HepG2 (cell line): ENCODE data around the gene DPP7. TPM values are rescaled to one million over a fixed set of nuclear protein-coding genes. Genes with fewer than 3 reads are reported as not detected.

ENCODE experiments used
- ARID2 ChIP-seq: sonication (generic); formaldehyde crosslinking; IDR thresholded peaks from 2 replicates; pipeline ENCODE4 v1.8.1; 2022; ENCODE audit warnings: mild to moderate bottlenecking, missing genetic modification reagents, borderline replicate concordance
- CHCHD3 ChIP-seq: sonication (generic); formaldehyde crosslinking; IDR thresholded peaks from 2 replicates; pipeline ENCODE4 v1.8.0; 2022; ENCODE audit warnings: mild to moderate bottlenecking, missing genetic modification reagents, moderate library complexity
- FOSL2 ChIP-seq: sonication (generic); formaldehyde crosslinking; IDR thresholded peaks from 2 replicates; pipeline ENCODE4 v1.4.0; 2020; ENCODE audit warnings: missing genetic modification reagents
- JDP2 ChIP-seq: sonication (generic); formaldehyde crosslinking; IDR thresholded peaks from 2 replicates; pipeline ENCODE4 v1.8.1; 2022; ENCODE audit warnings: missing genetic modification reagents, borderline replicate concordance
- NAIF1 ChIP-seq: sonication (generic); formaldehyde crosslinking; IDR thresholded peaks from 2 replicates; pipeline ENCODE4 v1.5.0; 2020; ENCODE audit warnings: mild to moderate bottlenecking, missing genetic modification reagents, borderline replicate concordance
- PAX8 ChIP-seq: sonication (generic); formaldehyde crosslinking; IDR thresholded peaks from 2 replicates; pipeline ENCODE4 v1.8.0; 2022; ENCODE audit warnings: mild to moderate bottlenecking, missing genetic modification reagents, borderline replicate concordance
- POLR2AphosphoS2 ChIP-seq: IDR thresholded peaks from 2 replicates; pipeline ENCODE4 v1.6.1; 2011; ENCODE audit warnings: low read depth, low read length, improper control_type of control experiment
- RBFOX2 ChIP-seq: fragments of 200-400 bp; formaldehyde crosslinking; IDR thresholded peaks from 2 replicates; pipeline ENCODE4 v1.6.1; 2017; ENCODE audit warnings: low read depth, mild to moderate bottlenecking, low read length
- RNF2 ChIP-seq: fragments of 450-650 bp; conservative IDR thresholded peaks from 2 replicates; pipeline ENCODE4 v1.6.1; 2016; ENCODE audit warnings: low read depth
- TBP ChIP-seq: sonication (generic); formaldehyde crosslinking; IDR thresholded peaks from 2 replicates; pipeline ENCODE4 v1.5.0; 2020; ENCODE audit warnings: missing genetic modification reagents
- TP53 ChIP-seq: sonication (generic); formaldehyde crosslinking; conservative IDR thresholded peaks from 2 replicates; pipeline ENCODE4 v1.4.0; 2020; ENCODE audit warnings: missing genetic modification reagents
- TSC22D2 ChIP-seq: sonication (generic); formaldehyde crosslinking; IDR thresholded peaks from 2 replicates; pipeline ENCODE4 v1.5.1; 2020; ENCODE audit warnings: missing genetic modification reagents, mild to moderate bottlenecking, borderline replicate concordance
- ZNF33B ChIP-seq: sonication (generic); formaldehyde crosslinking; IDR thresholded peaks from 2 replicates; pipeline ENCODE4 v1.5.1; 2020; ENCODE audit warnings: mild to moderate bottlenecking, missing genetic modification reagents
- ZNF460 ChIP-seq: sonication (generic); formaldehyde crosslinking; IDR thresholded peaks from 2 replicates; pipeline ENCODE4 v1.5.1; 2020; ENCODE audit warnings: missing genetic modification reagents, mild to moderate bottlenecking, borderline replicate concordance
- ZNF713 ChIP-seq: sonication (generic); formaldehyde crosslinking; IDR thresholded peaks from 2 replicates; pipeline ENCODE4 v1.4.0; 2020; ENCODE audit warnings: mild to moderate bottlenecking, missing genetic modification reagents
- ZNF891 ChIP-seq: sonication (generic); formaldehyde crosslinking; IDR thresholded peaks from 2 replicates; pipeline ENCODE4 v1.5.0; 2020; ENCODE audit warnings: mild to moderate bottlenecking, missing genetic modification reagents
- polyA plus RNA-seq, 8 experiments: library from polyadenylated mRNA; depleted of rRNA in 3 of 8; stranded (reverse) in 7 of 8; unstranded in 1 of 8; fragments of >200 nt; fragmentation: Illumina TruSeq in 4 of 8; extraction: Trizol in 4 of 8; gene quantifications; 2 replicates each; pipeline versions ENCODE4 v1.2.1 to v1.2.3, GENCODE V29; 2011 to 2016; ENCODE audit warnings: low read depth in 4 of 8, missing spikeins in 1 of 8, mixed read lengths in 1 of 8; ENCODE audit not compliant: insufficient read depth in 1 of 8
- total RNA-seq, 5 experiments: library from RNA; depleted of rRNA; stranded (reverse); fragments of >200 nt; fragmentation: Illumina TruSeq; extraction: Trizol; gene quantifications; 2 replicates each; pipeline ENCODE4 v1.2.3, GENCODE V29; 2016; ENCODE audit warnings: low read depth in 1 of 5
- TF ChIP-seq, protein P1 (sequence below): sonication (generic); formaldehyde crosslinking; IDR thresholded peaks from 2 replicates; pipeline ENCODE4 v1.4.0; 2020; ENCODE audit warnings: mild to moderate bottlenecking, low read depth, missing genetic modification reagents
- TF ChIP-seq, protein P2 (sequence below): sonication (generic); formaldehyde crosslinking; IDR thresholded peaks from 2 replicates; pipeline ENCODE4 v1.8.1; 2023; ENCODE audit warnings: mild to moderate bottlenecking, missing genetic modification reagents, borderline replicate concordance
- TF ChIP-seq, protein P3 (sequence below): sonication (generic); formaldehyde crosslinking; IDR thresholded peaks from 2 replicates; pipeline ENCODE4 v1.5.1; 2020; ENCODE audit warnings: missing genetic modification reagents, mild to moderate bottlenecking, borderline replicate concordance
- TF ChIP-seq, protein P4 (sequence below): sonication (generic); formaldehyde crosslinking; IDR thresholded peaks from one replicate; pipeline ENCODE4 v1.5.1; 2020; ENCODE audit warnings: mild to moderate bottlenecking, missing genetic modification reagents; ENCODE audit errors: not compliant biosample characterization

The DPP7 gene
- total and polyA plus RNA-seq, 2 of the 13 experiments (the other 11 are each of a cell fraction or from before 2014, with no cell fraction given): 1.2 to 4.5 TPM

DNA sequence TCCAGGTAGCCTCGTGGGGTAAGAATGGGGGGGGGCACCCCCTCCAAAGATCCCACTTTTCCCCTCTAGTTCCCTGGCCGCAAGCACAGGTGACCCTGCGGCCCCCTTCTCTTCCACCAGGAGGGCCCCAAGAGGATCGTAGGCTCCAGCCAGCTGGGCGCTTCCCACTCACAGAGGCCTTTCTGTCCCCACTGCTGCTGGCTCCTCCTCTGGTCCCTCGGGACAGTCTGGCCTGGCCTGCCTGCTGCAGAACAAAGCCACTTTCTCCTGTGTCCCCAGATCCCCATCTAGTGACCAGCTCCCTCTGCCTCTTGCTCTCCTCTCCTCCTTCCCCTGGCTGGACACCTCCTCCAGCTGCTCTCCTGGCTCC lies 43.6 kb downstream of the DPP7 start (continued):
- no peak for TF ChIP-seq NAIF1 (CRISPR knock-in tag)
- no peak for TF ChIP-seq ZNF713 (CRISPR knock-in tag)
- no peak for TF ChIP-seq RNF2
- TF ChIP-seq ZNF33B (CRISPR knock-in tag): no peak
- TF ChIP-seq TSC22D2: no peak
- TF ChIP-seq ZNF460 (CRISPR knock-in tag): no peak
- no peak for TF ChIP-seq TP53 (CRISPR knock-in tag)
- TF ChIP-seq, protein P1, sequence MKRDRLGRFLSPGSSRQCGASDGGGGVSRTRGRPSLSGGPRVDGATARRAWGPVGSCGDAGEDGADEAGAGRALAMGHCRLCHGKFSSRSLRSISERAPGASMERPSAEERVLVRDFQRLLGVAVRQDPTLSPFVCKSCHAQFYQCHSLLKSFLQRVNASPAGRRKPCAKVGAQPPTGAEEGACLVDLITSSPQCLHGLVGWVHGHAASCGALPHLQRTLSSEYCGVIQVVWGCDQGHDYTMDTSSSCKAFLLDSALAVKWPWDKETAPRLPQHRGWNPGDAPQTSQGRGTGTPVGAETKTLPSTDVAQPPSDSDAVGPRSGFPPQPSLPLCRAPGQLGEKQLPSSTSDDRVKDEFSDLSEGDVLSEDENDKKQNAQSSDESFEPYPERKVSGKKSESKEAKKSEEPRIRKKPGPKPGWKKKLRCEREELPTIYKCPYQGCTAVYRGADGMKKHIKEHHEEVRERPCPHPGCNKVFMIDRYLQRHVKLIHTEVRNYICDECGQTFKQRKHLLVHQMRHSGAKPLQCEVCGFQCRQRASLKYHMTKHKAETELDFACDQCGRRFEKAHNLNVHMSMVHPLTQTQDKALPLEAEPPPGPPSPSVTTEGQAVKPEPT (CRISPR knock-in tag): no peak
- TF ChIP-seq, protein P2, sequence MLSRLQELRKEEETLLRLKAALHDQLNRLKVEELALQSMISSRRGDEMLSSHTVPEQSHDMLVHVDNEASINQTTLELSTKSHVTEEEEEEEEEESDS (CRISPR knock-in tag): no peak
- no peak for TF ChIP-seq FOSL2 (CRISPR knock-in tag)
- TF ChIP-seq, protein P3, sequence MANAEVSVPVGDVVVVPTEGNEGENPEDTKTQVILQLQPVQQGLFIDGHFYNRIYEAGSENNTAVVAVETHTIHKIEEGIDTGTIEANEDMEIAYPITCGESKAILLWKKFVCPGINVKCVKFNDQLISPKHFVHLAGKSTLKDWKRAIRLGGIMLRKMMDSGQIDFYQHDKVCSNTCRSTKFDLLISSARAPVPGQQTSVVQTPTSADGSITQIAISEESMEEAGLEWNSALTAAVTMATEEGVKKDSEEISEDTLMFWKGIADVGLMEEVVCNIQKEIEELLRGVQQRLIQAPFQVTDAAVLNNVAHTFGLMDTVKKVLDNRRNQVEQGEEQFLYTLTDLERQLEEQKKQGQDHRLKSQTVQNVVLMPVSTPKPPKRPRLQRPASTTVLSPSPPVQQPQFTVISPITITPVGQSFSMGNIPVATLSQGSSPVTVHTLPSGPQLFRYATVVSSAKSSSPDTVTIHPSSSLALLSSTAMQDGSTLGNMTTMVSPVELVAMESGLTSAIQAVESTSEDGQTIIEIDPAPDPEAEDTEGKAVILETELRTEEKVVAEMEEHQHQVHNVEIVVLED (CRISPR knock-in tag): no peak
- no peak for TF ChIP-seq CHCHD3 (CRISPR knock-in tag)
- no peak for TF ChIP-seq TBP
- no peak for TF ChIP-seq PAX8
- no peak for TF ChIP-seq ARID2
- TF ChIP-seq, protein P4, sequence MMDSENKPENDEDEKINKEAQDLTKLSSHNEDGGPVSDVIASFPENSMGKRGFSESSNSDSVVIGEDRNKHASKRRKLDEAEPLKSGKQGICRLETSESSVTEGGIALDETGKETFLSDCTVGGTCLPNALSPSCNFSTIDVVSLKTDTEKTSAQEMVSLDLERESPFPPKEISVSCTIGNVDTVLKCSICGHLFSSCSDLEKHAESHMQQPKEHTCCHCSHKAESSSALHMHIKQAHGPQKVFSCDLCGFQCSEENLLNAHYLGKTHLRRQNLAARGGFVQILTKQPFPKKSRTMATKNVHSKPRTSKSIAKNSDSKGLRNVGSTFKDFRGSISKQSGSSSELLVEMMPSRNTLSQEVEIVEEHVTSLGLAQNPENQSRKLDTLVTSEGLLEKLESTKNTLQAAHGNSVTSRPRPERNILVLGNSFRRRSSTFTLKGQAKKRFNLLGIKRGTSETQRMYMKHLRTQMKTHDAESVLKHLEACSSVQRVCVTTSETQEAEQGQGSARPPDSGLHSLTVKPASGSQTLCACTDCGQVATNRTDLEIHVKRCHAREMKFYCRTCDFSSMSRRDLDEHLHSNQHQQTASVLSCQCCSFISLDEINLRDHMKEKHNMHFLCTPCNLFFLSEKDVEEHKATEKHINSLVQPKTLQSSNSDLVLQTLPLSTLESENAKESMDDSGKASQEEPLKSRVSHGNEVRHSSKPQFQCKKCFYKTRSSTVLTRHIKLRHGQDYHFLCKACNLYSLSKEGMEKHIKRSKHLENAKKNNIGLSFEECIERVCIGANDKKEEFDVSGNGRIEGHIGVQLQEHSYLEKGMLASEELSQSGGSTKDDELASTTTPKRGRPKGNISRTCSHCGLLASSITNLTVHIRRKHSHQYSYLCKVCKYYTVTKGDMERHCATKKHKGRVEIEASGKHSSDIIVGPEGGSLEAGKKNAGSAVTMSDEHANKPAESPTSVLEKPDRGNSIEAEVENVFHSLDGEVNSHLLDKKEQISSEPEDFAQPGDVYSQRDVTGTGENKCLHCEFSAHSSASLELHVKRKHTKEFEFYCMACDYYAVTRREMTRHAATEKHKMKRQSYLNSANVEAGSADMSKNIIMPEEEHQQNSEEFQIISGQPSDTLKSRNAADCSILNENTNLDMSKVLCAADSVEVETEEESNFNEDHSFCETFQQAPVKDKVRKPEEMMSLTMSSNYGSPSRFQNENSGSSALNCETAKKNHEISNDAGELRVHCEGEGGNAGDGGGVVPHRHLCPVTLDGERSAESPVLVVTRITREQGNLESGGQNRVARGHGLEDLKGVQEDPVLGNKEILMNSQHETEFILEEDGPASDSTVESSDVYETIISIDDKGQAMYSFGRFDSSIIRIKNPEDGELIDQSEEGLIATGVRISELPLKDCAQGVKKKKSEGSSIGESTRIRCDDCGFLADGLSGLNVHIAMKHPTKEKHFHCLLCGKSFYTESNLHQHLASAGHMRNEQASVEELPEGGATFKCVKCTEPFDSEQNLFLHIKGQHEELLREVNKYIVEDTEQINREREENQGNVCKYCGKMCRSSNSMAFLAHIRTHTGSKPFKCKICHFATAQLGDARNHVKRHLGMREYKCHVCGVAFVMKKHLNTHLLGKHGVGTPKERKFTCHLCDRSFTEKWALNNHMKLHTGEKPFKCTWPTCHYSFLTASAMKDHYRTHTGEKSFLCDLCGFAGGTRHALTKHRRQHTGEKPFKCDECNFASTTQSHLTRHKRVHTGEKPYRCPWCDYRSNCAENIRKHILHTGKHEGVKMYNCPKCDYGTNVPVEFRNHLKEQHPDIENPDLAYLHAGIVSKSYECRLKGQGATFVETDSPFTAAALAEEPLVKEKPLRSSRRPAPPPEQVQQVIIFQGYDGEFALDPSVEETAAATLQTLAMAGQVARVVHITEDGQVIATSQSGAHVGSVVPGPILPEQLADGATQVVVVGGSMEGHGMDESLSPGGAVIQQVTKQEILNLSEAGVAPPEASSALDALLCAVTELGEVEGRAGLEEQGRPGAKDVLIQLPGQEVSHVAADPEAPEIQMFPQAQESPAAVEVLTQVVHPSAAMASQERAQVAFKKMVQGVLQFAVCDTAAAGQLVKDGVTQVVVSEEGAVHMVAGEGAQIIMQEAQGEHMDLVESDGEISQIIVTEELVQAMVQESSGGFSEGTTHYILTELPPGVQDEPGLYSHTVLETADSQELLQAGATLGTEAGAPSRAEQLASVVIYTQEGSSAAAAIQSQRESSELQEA (CRISPR knock-in tag): no peak
- no peak for TF ChIP-seq RBFOX2
- 0 out of 2 replicates have a peak, but pooled peaks have one; percentile 41 for TF ChIP-seq ZNF891 (CRISPR knock-in tag)
- TF ChIP-seq JDP2 (CRISPR knock-in tag): no peak
- TF ChIP-seq POLR2AphosphoS2: no peak
